Activated gamma-delta T cell treated with anti-CD3 and anti-CD28 coated beads, Interleukin-2, amount 50 U/mL, for 16 hours (primary cell): Measurements from ENCODE around the gene TTYH2.
"Not testable (repeated sequence)": the region's sequence is repeated elsewhere in the genome, so short reads cannot be mapped to it uniquely, and the experiment has no call there.

Experiments
- DNase-seq: peaks from one replicate; pipeline ENCODE4 v3.0.0-alpha.2; 2020; ENCODE audit warnings: low read depth

TTYH2 gene

DNA sequence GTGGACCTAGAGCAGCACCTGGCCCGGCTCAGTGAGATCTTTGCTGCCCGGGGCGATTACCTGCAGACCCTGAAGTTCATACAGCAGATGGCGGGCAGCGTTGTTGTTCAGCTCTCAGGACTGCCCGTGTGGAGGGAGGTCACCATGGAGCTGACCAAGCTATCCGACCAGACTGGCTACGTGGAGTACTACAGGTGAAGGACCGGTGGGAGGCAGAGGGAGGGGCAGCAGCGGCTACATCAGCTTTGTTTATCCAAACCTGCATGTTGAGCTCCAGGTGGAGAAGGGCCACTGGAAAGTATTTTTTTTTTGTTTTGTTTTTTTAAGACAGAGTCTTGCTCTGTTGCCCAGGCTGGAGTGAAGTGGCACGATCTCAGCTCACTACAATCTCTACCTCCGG is 23.9 kb downstream of the TTYH2 start:
- DNase-seq: no peak

GRCh38 chr17:74239172-74239571 is 25.8 kb downstream of the TTYH2 start:
- DNase-seq: no peak

- no peak for DNase-seq
These were observed 27.3 kb downstream of the TTYH2 start for GRCh38 chr17:74240618-74241205.

DNA sequence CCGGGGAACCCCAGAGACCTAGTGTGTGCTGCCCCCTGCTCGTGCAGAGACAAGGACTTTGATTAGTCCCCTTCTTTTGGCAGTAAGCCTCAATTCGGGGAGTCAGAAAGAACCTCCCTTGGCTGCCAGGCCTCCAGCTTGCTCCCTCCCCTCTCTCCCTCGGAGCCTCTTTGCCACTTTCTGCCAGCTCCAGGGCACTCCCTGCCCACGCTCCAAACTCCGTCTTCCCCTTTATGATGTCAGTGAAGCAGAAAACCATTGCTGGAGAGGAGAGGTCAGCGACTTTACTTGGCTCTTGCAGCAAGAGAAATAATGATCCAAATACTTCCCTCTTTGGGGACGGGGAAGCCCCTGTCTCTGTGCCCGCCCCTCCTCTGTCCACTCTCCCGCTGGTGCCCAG is 28.1 kb downstream of the TTYH2 start:
- no peak for DNase-seq

DNA sequence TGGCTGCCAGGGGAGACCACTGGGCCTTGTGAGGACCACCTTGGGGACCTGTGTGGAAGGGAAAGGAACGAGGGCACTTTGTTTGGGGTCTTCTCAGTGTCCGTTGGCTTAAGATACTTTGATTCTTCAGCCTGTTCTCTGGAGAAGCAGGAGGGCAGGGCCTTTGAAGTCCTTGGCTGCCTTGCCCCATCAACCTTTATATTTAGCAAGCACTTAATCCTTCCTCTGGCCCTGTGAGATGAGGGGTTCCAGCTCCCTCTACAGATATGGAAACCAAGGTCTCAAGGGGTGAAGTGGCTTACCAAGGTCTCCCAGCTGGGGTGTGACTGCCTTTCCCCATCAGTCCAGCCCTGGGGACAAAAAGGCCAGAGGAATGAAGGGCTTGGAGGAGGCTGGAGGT is 28.5 kb downstream of the TTYH2 start:
- DNase-seq: no peak

- DNase-seq: no peak
These were observed 29.8 kb downstream of the TTYH2 start for GRCh38 chr17:74243013-74243755.

DNA sequence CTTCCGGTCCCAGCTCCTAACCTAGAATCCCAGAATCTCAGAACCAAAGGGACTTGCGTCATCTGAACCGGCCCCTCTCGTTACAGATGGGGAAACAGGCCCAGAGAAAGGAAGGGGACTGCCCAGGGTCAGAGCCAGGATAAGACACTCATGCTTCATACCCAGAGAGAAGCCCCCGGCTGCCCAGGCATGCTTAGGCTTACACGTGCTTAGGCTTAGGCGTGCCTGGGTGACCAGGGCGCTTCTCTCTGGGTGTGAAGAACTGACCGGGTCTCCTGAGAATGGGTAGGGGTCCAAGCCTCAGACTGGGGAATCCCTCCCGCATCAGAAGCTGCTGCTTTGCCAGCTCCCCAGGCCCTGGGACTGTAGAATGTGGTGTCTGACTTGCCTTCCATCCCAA is 30.8 kb downstream of the TTYH2 start:
- no peak for DNase-seq

DNA sequence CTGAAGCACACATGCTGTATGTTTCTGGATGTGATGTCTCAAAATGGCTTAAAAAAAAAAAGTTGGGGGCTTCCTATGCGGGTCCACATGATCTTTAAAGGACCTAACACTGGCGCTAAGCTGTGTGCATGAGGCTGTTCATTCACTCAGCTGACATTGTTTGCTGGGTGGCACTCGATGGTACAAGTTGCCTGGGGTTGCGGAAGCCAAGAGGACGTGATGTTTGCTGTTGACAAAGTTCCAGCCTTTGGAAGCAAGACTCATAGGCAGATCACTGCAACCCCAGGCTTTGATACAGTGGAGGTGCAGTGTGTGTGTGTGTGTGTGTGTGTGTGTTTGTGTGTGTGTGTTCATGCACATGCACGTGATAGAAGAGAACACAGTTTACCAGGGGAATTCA is 31.2 kb downstream of the TTYH2 start:
- DNase-seq: no peak

DNA sequence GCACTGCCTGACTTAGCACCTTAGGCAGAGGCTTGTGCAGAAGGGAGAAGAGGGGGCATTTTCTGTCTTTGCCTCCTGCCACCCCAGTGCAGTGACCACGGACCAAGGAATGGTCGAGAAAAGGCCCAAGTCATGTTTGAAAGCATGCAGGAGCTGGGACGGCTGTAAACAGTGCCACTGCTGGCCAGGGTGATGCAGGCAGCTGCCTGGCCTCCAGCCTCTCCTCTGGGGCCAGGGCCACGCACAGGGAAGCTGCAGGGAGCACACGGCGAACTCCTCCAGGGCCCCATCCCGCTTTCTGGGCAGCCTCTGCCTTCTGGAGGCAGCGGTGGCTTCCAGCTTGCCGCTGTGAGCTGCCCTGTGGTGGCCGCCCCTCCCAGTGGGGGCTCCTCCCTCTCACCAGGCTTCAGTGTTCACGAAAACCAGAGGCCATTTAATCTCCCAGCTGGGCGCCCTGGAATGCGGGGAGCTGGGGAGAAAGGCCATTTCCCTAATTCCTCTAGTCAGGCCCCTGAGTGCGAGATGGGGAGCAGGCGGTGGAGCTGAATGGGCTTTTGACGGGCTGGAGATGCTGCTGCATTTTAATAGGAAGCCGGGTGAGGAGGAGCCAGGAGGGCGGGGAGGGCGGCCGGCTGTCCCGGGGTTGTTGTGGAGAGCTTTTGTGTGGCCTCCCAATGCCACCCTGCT is 31.9 kb downstream of the TTYH2 start:
- no peak for DNase-seq

GRCh38 chr17:74245871-74246270 is 32.5 kb downstream of the TTYH2 start:
- no peak for DNase-seq

- DNase-seq: no peak
These were observed 36.4 kb downstream of the TTYH2 start for GRCh38 chr17:74249590-74250270.

DNA sequence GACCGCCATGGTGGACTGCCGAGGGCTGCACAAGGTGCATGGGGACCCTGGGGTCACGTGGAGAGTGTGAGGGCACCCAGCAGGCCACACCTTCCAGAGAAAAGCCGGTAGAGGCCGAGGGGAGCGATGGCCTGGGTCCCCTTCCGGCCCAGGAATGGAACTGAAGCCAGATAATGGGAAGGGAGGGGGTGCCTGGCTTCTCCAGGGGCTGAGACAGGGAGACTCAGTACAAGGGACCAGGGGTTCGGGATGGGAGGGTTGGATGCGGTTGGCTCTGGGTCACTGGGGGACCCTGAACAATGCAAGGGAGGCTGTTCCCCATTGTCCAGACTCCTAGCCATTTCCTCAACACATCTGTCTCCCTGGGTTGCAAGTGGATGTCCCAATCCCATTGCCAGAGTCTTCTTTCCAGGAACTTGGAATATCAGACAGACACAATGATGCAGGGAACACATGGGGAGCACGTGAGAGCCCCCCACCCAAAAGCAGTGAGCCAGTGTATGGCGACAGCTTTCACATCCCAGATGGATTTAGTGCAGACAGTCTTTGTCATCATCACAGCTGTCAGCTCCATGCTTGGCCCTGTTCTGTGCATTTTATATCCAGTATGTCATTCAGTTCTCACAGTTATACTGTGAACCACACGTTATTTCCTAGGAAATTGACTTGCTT is 37.1 kb downstream of the TTYH2 start:
- no peak for DNase-seq

- no peak for DNase-seq
These were observed 37.7 kb downstream of the TTYH2 start for GRCh38 chr17:74251051-74251450.

- no peak for DNase-seq
These were observed 38.2 kb downstream of the TTYH2 start for GRCh38 chr17:74251569-74251968.

GRCh38 chr17:74252211-74252610 is 38.8 kb downstream of the TTYH2 start:
- DNase-seq: no peak

- no peak for DNase-seq
These were observed 39.7 kb downstream of the TTYH2 start for GRCh38 chr17:74253036-74253435.

- DNase-seq: no peak
These were observed 43.9 kb downstream of the TTYH2 start for GRCh38 chr17:74257311-74257710.

- no peak for DNase-seq
These were observed 46.5 kb downstream of the TTYH2 start for GRCh38 chr17:74259667-74260524.

- no peak for DNase-seq
These were observed 47.1 kb downstream of the TTYH2 start for GRCh38 chr17:74260525-74260850.

GRCh38 chr17:74262601-74263000 is 49.2 kb downstream of the TTYH2 start:
- no peak for DNase-seq

- not testable (repeated sequence) for DNase-seq
These were observed 53.7 kb downstream of the TTYH2 start for GRCh38 chr17:74267054-74267453.
